Transverse colon (tissue), 4 donors: ENCODE data around the gene PJA2.

Experiments used
- CTCF ChIP-seq, 5 experiments: fragments of 200-600 bp in 3 of 5; fragments of 450-650 bp in 2 of 5; sonication (generic) in 3 of 5; IDR thresholded peaks; 1 replicate in 2 of 5; 2 replicates in 3 of 5; pipeline ENCODE4 v1.5.1; 2016 to 2017; ENCODE audit warnings: antibody characterized with exemption in 5 of 5, inconsistent platforms in 3 of 5, mild to moderate bottlenecking in 2 of 5, moderate library complexity in 1 of 5
- EP300 ChIP-seq: sonication (generic); formaldehyde crosslinking; IDR thresholded peaks from one replicate; pipeline ENCODE4 v1.6.1; 2017; ENCODE audit warnings: antibody characterized with exemption, low read depth
- POLR2A ChIP-seq: fragments of 450-650 bp; IDR thresholded peaks from one replicate; pipeline ENCODE4 v1.6.1; 2016; ENCODE audit warnings: antibody characterized with exemption, mild to moderate bottlenecking, moderate library complexity
- POLR2AphosphoS5 ChIP-seq, 3 donors: sonication (generic); formaldehyde crosslinking; IDR thresholded peaks; one replicate each; pipeline ENCODE4 v1.6.1; 2016; ENCODE audit warnings: antibody characterized with exemption in 3 of 3

DNA sequence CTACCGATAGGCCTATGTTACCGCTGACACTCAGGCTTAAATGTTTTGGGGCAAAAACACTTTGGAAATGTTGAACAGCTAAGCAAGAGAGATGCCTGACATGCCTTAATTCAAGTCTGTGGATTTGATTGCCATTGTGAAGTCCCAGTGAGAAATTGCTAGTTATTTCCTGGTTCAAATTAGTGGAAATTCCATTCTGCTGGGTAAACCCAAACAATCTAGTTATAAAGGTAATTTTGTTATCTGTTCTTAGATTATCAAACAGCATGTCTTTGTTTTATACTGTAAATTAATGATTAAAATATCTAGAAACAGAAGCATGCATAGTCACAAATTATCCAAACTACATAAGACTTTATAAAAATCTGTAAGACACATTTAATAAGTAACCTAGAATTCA, 96.6 kb downstream of the PJA2 start:
- TF ChIP-seq CTCF (IDR thresholded peaks at IDR 0.05): no peak
- no peak for TF ChIP-seq POLR2AphosphoS5 (IDR thresholded peaks at IDR 0.05)
- TF ChIP-seq POLR2A: no peak
- TF ChIP-seq EP300: no peak
